GM19395 (cell line): ENCODE results near the gene SLC17A9.

ENCODE experiments used
- ATAC-seq: cut with Tn5 transposase; IDR thresholded peaks from one replicate; pipeline ENCODE4 v1.9.1; 2021; ENCODE audit warnings: mild to moderate bottlenecking, moderate library complexity; ENCODE audit not compliant: unreplicated experiment

The SLC17A9 gene, protein sequence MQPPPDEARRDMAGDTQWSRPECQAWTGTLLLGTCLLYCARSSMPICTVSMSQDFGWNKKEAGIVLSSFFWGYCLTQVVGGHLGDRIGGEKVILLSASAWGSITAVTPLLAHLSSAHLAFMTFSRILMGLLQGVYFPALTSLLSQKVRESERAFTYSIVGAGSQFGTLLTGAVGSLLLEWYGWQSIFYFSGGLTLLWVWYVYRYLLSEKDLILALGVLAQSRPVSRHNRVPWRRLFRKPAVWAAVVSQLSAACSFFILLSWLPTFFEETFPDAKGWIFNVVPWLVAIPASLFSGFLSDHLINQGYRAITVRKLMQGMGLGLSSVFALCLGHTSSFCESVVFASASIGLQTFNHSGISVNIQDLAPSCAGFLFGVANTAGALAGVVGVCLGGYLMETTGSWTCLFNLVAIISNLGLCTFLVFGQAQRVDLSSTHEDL

DNA sequence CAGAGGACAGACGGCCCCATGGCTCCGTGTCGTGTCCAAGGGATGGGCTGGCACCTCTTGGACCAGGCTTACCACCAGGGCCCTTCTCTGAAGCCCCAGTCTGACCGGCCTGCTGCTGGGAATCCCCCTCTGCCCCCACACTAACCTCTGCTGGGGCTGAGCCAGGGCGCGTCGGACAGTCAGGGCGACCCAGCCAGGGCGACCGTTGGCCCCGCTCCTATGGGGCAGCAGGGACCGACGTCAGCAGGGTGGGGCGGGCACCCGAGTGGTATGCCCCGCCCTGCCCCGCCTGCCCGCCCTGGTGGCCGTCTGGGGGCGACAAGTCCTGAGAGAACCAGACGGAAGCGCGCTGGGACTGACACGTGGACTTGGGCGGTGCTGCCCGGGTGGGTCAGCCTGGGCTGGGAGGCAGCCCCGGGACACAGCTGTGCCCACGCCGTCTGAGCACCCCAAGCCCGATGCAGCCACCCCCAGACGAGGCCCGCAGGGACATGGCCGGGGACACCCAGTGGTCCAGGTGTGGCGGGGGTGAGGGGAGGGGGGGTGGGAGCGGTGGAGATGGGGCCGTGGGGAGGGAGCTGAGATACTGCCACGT is at the start of gene SLC17A9:
Gene SLC17A9, plus strand, starts transcription at position 337 of the 595 bp plus-strand sequence. Its CDS starts 122 bp downstream, at position 459.
- ATAC-seq: no peak

DNA sequence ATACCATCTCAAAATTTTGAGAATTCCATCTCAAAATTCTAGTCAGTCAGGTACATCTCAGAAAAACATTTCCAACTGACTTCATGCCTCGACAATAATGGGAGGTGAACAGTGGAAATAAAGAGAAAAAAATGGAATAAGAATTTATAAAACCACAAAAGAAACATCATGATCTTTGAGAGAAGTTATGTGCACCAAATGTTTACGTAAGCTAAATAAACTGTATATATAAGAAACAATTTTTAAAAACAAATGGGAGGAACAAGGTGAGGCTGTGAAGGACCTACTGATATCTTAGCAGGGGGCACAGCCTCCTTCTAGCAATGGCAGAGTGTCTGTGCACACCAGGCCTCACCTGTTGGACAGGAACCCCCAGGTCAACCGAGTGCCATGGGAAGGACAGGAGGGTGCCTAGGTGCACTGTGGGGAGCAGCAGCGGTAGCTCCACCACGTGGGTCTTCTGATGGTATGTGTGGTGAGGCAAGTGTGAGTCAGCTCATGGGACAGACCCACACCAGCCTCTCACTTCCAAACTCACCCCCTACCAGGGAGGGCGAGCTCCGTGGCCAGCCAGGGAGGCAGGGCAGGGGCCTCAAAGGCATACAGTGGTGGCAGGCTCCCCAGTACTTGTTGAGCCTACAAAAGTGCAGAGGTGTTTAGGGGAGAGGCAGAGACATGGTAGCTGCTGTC is 49.4 kb upstream of the SLC17A9 start:
- no peak for ATAC-seq

DNA sequence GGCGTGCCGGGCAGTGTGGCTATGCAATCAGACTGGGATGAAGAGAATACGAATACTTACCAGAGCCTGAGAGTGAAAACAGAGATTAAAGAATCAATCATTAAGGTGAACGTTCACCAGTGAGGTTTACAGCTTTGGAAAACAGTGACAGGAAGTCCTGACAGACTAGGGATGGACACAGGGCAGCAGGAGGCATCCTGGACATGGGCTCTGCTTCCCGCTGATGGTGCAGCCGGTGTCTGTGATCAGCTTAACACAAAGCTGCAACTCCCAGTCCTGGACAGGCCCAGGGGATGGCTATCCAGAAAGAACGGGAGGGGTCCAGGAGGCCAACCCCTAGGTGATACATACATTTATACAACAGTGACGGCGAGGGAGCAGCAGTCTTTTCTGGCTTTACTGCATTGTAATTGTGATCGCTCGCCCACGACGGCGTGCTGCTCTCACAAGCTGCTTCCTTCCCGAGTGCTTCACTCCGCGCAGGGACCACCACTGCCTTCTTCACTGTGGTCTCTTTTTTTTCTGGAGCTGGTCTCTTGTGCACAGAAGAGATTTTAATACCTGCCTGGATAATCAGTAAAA is 46.9 kb upstream of the SLC17A9 start:
- no peak for ATAC-seq

DNA sequence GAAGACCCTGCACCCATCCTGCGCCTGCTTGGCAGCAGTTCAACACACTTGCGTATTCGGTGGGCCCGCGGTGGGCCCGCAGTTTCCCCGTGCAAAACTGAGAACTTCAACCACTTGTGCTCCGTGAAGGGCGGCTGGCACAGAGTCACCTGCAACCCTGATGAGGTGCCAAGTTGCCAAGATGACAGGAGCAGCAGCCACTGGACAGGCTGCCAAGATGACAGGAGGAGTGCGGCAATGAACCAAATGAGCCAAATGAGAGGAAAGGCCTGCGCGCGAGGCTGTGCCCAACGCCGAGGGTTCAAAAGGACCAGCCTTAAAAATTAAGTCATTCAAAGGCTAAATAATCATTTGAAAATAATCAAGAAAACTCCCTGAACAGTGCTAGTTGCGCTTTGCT is 46.3 kb upstream of the SLC17A9 start:
- ATAC-seq: no peak

DNA sequence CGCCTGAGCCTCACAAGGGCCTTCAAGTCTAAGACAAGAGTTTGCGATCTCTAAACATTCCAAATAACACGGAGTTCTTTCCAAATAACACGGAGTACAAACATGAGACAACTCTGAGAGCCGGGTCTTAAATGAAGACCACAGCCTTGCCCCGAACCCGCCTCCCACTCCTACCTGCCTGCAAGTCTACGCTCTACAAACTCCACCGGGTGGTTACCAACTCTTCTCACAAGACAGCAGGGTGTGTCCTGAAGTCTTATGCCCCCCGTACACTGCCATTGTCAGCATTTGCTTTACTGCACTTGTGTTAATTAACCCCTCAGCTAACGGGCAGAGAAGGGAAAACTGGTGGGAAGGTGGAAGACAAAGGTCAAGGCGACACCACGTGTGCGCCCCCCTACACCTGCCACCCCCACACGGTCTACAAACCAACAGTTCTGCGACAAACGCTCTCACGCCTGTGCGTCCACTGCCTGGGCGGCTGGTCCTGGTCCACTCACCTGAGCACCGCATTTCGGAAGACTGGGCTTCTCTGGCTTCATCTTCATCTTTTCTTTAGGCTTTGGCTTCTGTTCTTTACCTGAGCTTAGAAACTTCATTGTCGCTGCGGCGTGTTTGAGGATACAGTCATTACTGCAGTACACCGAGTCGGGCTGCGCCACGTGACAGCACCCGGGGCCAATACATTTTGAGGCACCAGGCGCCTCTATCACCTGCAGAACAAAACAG is 45.7 kb upstream of the SLC17A9 start:
- ATAC-seq: no peak

DNA sequence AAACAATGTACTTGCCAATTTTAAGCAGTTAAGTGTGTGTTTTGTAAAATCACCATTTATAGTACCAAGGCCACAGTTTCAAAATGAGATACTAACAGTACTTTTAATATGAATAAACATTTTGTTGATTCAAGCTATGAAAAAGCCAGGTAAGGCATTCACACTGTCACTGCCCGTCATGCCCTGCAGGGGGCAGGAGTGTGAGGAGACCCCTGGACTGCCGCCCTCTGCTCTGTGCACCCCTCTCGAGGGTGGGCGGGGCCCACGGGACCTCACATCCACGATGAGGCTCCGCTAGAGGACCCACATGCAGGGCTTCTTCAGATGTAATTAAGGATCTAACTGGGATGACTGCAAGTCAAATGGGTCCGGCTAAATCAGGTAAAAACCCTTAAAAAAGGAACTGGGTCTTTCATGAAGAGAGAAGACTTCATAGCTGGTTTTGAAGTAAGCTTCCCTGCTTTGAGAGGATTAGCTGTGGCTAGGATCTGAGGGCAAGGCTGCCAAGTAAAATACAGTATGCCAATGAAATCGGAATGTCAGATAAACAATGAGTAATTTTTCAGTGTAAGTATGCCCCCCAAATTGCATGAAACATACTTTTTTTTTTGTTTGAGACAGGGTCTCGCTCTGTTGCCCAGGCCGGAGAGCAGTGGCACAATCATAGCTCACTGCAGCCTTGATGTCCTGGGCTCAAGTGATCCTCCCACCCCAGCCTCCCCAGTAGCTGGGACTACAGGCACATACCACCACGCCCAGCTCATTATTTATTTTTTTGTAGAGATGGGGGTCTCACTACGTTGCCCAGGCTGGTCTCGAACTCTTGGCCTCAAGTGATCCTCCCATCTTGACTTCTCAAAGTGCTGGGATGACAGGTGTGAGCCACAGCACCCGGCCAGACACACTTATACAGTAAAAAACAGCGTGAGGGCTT is 44.9 kb upstream of the SLC17A9 start:
- ATAC-seq: no peak

DNA sequence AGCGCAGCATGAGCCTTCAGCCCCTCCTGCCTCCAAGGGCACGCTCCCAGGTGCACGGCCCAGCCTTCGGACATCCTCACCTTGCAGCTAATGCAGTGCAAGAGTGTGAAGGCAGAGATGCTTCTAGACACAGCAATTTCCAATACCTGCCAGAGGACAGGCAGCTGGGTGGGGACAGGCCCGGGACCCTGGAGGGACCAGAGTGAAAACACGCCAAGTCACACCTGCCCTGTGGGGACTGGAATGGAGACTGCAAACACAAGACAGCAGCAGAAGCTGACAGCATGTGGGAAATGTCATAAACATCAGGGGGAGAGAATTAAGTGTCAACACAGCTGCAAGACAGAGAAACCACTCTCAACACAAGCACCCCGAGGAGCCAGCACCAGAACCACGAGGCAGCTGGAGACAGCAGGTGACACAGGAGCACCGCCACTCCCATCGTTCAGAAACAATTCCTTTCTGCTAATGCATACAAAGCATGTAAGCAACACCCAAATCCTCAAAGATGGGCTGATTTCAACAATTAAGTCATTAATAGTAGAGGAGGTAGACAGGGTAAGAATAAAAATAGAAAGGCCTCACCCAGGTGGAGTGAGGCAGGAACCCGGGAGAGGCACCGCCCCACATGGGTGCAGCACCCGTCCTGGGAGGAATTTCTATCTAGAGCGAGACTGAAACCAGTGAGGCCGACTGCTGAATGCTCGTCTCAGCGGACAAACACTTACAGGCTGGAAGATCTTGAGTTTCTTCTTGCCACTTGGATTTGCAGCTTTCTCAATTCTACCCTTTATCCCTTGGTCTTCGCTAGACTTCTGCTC is 43.3 kb upstream of the SLC17A9 start:
- no peak for ATAC-seq

DNA sequence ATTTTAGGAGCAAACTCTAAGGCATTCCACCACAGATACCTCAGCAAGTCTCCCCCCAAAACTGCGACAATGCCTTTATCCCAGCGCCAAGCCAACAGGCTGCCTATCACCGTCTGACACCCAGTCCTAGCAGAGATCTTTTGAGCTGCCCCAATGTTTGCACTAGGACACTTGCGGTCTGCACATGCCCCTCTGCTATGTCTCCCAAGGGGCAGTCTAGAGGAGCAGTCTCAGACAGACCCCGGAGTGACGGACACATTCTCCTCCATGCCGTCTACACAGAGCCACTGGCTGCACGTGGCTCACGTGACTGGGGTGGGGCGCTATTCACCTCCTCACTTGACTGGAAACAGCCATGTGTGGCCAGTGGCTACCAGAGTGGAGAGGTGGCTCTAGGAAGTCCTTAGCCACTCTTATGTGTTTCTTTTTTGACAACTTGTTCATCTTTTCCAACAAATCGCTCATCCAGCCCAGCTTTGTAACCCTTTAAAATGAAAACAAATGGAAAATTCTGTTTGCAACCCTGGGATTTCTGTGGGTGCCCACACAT is 42.2 kb upstream of the SLC17A9 start:
- no peak for ATAC-seq

DNA sequence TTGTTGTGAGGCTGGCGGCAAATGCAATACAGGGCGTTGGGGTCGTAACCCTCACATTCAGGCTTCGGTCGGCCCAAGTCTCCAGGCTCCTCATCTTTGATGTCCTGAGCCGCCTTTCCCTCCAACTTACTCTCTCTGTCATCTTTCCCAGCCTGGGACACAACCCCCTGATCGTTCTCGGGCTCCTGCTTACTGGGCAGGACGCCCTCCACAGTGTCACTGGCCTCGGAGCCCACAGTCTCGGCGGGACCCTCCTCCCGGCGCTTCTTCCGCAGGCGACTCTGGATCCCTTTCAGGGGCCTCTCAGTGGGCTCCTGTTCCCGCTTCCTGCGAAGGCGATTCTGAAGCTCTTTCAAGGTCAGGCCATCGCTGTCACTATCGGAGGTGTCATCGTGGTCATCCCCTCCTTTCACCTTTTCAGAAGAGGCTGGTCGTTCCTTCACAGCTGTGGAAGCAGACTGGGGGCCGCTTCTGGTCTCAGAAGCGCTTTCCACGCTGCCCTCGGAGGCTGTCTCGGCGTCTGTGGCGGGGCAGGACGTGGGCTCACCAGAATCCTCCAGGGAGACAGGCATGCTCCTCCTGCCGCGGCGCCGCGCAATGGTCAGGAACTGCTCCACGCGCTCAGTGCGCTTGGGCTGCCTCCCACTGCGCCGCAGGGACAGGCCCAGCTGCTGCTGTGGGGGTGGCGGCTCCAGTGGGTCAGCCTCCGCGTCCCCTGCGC is 41.6 kb upstream of the SLC17A9 start:
- ATAC-seq: no peak

DNA sequence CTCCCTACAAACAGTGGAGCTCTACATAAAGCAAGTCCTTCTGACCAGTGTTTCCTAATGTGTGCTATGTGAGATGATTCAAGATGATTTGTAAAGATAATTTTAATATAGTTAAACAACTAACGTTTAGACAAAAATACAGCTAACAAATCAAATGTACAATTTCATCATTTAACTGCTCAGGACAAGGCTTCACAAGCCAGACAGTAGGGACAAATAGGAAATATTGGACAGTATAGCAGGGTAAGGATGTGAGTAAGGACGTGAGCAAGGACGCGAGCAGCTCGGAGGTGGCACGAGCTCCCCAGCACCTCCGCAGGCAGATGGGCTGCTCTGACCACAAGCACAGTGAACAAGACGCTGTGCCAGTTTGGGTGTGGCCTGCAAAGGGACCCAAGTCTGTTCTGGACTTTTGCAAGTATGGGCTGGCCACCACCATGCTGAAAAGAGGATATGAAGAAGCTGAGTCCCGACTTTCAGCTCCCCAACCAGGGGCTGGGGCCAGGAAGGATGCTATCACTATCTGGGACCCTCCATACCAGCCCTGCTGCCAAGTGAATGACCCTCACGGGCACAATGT is 40.7 kb upstream of the SLC17A9 start:
- ATAC-seq: no peak

DNA sequence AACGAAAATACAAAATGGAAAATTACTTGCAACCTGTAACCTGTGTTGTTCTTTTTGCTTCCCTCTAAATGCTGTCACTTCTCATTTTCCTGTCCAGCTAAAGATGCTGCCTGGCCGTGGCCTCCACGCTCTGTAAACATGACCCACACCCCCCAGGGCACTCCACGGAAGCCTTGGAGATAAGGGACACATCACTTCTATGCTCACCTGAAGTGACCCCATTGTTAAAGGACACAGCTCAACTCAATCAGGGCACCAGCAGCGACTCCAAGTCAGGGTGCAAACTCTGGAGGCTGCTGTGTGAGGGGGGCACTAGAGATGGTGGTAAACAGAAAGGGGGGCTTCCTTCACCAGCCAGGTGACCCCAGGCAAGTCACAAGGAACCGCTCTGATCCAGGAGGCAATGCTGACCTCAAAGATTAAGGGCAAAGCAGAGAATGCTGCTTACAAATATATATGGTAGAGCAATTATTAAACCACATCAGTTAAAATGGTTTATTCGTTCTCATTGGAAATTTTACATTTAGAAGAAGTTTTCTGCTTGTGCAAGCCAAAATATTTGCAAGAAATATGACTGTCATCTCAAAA is 39.4 kb upstream of the SLC17A9 start:
- ATAC-seq: no peak

DNA sequence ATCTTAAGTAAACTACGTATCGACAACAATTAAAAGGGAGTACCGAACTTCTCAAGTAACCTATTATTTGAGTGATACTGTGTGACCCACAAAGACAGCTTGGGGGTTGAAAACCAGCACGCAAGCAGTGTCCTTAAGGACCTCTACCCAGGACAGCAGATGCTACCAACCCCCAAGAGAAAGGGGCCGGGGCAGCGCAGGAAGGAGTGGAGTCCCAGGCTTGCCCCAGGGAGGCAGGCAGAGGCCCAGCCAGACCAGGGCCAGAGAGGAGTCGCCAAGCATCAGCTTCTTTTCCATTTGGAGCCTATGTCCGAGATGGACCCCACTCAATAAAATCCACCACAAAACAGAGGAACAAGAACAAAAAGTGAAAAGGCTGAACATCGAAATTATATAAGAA is 38.1 kb upstream of the SLC17A9 start:
- no peak for ATAC-seq

DNA sequence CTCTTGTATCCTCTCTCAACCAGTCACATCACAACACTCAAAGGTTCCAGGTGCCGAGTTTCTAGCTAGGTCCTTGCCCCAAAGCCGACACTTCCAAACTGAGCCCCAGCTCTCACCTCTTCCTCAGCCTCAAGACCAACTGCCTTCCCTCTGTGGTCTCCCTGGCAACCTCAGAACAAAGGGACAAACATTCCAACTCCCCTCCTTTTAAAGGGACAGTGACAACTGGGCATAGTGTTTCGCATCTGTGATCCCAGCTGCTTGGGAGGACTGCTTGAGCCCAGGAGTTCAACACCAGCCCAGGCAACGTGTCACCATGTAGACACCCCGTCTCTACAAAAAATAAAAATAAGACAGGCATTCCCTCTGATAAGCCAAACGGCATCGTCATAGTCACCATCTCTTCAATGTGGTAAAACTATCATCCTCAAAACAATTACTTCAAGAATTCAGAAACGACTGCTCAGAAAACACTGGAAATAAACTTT is 37.5 kb upstream of the SLC17A9 start:
- no peak for ATAC-seq

DNA sequence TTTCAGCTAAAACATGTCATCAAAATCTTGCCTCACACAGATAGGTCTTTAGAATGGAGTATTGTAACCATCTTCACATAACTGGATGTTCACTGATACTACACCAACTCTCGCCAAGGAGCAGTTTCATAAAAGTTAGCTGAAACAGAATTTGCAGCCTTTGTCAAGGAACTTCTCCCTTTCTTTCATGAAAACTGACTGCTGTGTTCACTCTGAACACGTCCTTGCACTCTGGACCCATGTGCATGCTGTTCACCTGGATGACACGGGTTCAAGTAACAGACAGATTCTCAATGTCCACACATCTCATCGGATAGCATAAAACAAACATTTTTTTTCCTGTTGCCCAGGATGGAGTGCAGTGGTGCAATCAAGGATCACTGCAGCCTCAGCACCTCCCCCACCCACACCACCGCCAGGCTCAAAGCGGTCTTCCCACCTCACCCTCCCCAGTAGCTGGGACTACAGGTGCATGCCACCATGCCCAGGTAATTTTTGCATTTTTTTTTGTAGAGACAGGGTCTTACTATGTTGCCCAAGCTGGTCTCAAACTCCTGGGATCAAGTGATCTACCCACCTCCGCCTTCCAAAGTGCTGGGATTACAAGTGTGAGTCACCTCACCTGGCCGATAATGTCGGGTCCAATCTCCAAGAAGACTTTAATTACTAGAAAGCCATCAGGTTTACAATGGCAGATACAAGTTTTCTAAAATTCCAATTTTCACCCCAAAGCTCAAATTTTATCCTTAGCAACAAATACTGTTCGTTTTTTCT is 35.6 kb upstream of the SLC17A9 start:
- no peak for ATAC-seq

DNA sequence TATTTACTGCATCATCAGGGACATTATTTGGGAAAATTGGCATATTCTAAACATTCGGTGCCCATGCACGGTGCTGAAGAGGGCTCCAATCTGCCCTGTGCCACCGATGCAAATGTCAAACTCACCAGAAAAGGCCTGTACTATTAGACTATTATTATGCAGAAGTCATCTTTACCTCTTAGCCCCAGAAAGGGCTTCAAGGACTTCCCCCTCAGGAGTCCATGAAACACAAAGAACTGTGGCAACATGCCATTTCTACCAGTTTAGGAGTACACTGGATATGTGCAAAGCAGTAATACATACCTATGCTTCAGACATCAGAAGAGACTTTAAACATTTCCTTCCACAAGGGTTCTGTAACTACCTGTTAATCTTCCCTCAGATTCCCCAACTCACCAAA is 34.8 kb upstream of the SLC17A9 start:
- ATAC-seq: no peak

DNA sequence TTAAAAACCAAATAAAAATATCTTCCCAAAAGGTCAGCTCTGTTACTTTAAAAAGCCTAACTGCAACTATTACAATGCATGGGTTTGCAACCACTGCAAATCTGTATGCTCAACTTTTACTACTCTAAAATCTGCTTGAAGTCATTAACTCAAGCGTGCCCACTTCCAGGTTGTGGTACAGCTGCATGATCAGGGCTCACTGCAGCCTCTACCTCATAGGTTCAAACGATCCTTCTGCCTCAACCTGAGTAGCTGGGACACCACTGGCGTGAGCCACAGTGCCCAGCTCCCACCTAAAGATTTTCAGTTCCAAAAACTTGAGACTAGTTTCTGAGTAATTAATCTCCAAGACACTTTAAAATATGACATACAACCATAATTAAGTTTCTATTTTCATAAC is 34.4 kb upstream of the SLC17A9 start:
- ATAC-seq: no peak
